Measurements from ENCODE around the gene SMYD3. TPM values are rescaled to one million over a fixed set of nuclear protein-coding genes. Genes with fewer than 3 reads are reported as not detected.

SMYD3 gene
- total and polyA plus RNA-seq, 2 of the 4 experiments (the other 2 are of a cell fraction), result 26.5 to 37.6 TPM

DNA sequence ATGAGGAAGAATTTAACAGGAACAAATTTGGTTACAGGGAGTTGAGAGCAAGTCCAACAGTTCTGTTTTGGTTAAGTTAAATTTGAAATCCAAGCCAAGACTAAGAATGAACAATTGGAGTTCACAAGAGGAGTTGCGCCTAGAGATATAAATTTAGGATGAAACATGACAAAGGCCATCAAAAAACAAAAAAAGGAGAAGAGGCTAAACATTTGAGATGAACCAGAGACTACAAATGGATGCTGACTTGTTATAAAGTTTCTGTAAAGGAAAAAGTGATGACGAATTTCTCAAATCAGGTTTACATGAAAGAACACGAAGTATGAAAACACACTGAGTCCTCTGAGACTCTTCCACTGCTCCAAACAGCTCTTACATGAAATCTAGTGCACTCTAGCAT, 575.6 kb downstream of the SMYD3 start:
- CTCF ChIA-PET, result no interaction called here
- intact Hi-C loops (cut with micrococcal nuclease), result no loop called here

More for the DNA sequence above, 575.6 kb downstream of the SMYD3 start:
- H4K91ac ChIP-seq (ENCODE audit: insufficient read depth, low read depth, low read length), result no peak overlapping the region
- WGBS, 2 experiments (ENCODE audit: extremely low coverage in 2 of 2, insufficient read length in 1 of 2), result 100% methylated on average over 1 of the region's 3 CpGs; no CpG with 5 or more reads in 1 of the 2 experiments
- no peak overlapping the region for H2BK120ac ChIP-seq (ENCODE audit: low read depth, low read length)
- H3K27me3 ChIP-seq (ENCODE audit: control insufficient read depth, insufficient read depth, low read length), result no peaks in the 10 kb centered on the region
- H3K36me3 ChIP-seq (ENCODE audit: control insufficient read depth, insufficient read depth, low read length), result no peaks in the 10 kb centered on the region
- H4K8ac ChIP-seq (ENCODE audit: low read depth in 2 of 2, low read length in 2 of 2), result no peak overlapping the region
- in situ Hi-C loops (cut with MboI; ENCODE audit: low sequenced_read_pairs) (no loop called here), dilution Hi-C loops (cut with HindIII; ENCODE audit: low sequenced_read_pairs, unreplicated experiment) (no loop called here)
- H3K4ac ChIP-seq (ENCODE audit: low read depth, low read length), result no peak overlapping the region
- H4K20me1 ChIP-seq (ENCODE audit: insufficient read depth, low read length), result no peaks in the 10 kb centered on the region
- no peak overlapping the region for H2AK9ac ChIP-seq (replicated peaks; ENCODE audit: low read depth, low read length, poor library complexity)
- H2AK5ac ChIP-seq (ENCODE audit: low read depth, low read length), result no peak overlapping the region
- H3K9ac ChIP-seq (ENCODE audit: low read depth, low read length), result no peak overlapping the region
- no peak overlapping the region for H3K56ac ChIP-seq (ENCODE audit: extremely low read depth, insufficient read depth, low read length)
- H3K18ac ChIP-seq (ENCODE audit: low read depth, low read length), result no peak overlapping the region
- POLR2A ChIA-PET (ENCODE audit: unreplicated experiment), result no interaction called here
- H2BK15ac ChIP-seq (ENCODE audit: low read depth, low read length), result no peak overlapping the region
- no peak overlapping the region for H2AFZ ChIP-seq (replicated peaks; ENCODE audit: low read length, poor library complexity)
- no peak for TF ChIP-seq POLR2A (IDR thresholded peaks at IDR 0.05; ENCODE audit: low read depth, low read length)
- TF ChIP-seq, protein P1, sequence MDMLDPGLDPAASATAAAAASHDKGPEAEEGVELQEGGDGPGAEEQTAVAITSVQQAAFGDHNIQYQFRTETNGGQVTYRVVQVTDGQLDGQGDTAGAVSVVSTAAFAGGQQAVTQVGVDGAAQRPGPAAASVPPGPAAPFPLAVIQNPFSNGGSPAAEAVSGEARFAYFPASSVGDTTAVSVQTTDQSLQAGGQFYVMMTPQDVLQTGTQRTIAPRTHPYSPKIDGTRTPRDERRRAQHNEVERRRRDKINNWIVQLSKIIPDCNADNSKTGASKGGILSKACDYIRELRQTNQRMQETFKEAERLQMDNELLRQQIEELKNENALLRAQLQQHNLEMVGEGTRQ (IDR thresholded peaks at IDR 0.05; ENCODE audit: low read depth, low read length), result no peak
- no peak for TF ChIP-seq CHD1 (IDR thresholded peaks at IDR 0.05; ENCODE audit: low read depth, low read length)
- no peak for TF ChIP-seq ELK1 (IDR thresholded peaks at IDR 0.05; ENCODE audit: borderline replicate concordance, low read depth, low read length)
- no peak for TF ChIP-seq CTCF (conservative IDR thresholded peaks at IDR 0.05; ENCODE audit: low read depth, low read length)
- TF ChIP-seq BHLHE40 (IDR thresholded peaks at IDR 0.05; ENCODE audit: low read depth, low read length), result no peak
- TF ChIP-seq SMC3 (IDR thresholded peaks at IDR 0.05; ENCODE audit: low read depth, low read length), result no peak
- BruUV-seq (replicated peaks), result no TSS peak
- H4K5ac ChIP-seq (ENCODE audit: low read depth, low read length), result no peak overlapping the region
- ATAC-seq (ENCODE audit: low read depth), result no peak
- H3K14ac ChIP-seq (replicated peaks; ENCODE audit: low read depth, low read length), result no peak overlapping the region
- H3K9me1 ChIP-seq (ENCODE audit: insufficient read depth, low read length), result no peaks in the 10 kb centered on the region
- H3K9me3 ChIP-seq (ENCODE audit: control insufficient read depth, insufficient read depth, low read length), result no peaks in the 10 kb centered on the region
- H3K79me1 ChIP-seq (ENCODE audit: low read depth in 1 of 2, low read length in 2 of 2), result no peaks in the 10 kb centered on the region
- no peak overlapping the region for H2BK20ac ChIP-seq (ENCODE audit: low read depth, low read length)
- H3K23ac ChIP-seq (ENCODE audit: low read depth, low read length), result no peak overlapping the region
- H3K4me1 ChIP-seq (ENCODE audit: control insufficient read depth, insufficient read depth, low read length), result no peaks in the 10 kb centered on the region
- H2BK5ac ChIP-seq (ENCODE audit: low read depth, low read length, poor library complexity, severe bottlenecking), result no peak overlapping the region
- H3K4me3 ChIP-seq (ENCODE audit: insufficient read depth, low read depth, low read length), result no peak overlapping the region
- H3K4me2 ChIP-seq (ENCODE audit: low read depth, low read length), result no peak overlapping the region
- H3K27ac ChIP-seq (ENCODE audit: insufficient read depth, low read length), result no peak overlapping the region
- DNase-seq, result no peak
